ENCODE data around the gene CAMSAP1. TPM values are rescaled to one million over a fixed set of nuclear protein-coding genes. Genes with fewer than 3 reads are reported as not detected.

CAMSAP1 gene
- total and polyA plus RNA-seq, 10 of the 15 experiments (the other 5 are each of a cell fraction or from before 2014, with no cell fraction given) = 1.4 to 24.7 (median 8.0) TPM

DNA sequence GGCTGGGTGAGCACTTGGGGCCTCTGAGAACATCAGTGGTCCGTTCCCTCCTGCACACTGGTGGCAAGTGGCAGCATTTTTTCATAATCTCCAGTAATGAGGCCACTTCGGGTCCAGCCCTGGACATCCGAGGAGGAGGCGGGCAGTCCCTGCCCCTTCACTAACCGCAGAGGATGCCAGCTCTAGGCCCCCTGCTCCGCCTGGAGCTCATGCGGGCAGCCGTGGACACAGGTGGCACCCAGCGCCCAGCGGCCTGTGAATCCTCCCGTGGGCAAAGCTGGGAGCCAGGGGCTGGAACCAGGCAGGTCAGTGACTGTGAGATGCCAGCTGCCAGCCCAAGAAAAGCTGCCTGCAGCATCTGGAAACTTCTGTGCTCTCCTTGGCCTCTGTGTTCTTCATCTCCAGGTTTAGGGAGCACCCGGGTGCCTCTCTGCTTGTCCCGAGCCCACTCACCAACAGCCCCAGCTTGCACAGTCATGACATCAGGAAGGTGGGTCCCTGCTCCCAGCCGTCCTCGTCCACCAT lies 112.9 kb downstream of the CAMSAP1 start:
- Histone ChIP-seq H3K4me1 (ENCODE audit: control insufficient read depth, insufficient read depth, low read length) (no peaks in the 10 kb centered on the region), H3K9me3 (replicated peaks; ENCODE audit: control insufficient read depth, insufficient read depth, low read length) (no peaks in the 10 kb centered on the region), H2AFZ (ENCODE audit: control insufficient read depth, low read depth, low read length) (no peak overlapping the region), H3K9ac (ENCODE audit: control insufficient read depth, insufficient read depth, low read length) (no peak overlapping the region), H3K79me2 (ENCODE audit: control insufficient read depth, insufficient read depth, low read length) (no peaks in the 10 kb centered on the region), H3K27me3 (replicated peaks in 1 of 2; ENCODE audit: control insufficient read depth in 2 of 2, insufficient read depth in 2 of 2, low read length in 1 of 2) (no peaks in the 10 kb centered on the region), H4K20me1 (ENCODE audit: control insufficient read depth, insufficient read depth) (no peaks in the 10 kb centered on the region), H3K4me3 (no peak overlapping the region), H3K27ac (ENCODE audit: control insufficient read depth, insufficient read depth) (no peak overlapping the region), H3K36me3 (ENCODE audit: control insufficient read depth in 2 of 2, insufficient read depth in 2 of 2, low read length in 1 of 2) (no peaks in the 10 kb centered on the region), H3K4me2 (ENCODE audit: control insufficient read depth, insufficient read depth) (no peak overlapping the region)
- CTCF ChIA-PET = no interaction called here
- in situ Hi-C loops (cut with MboI) (no loop called here), intact Hi-C loops (cut with micrococcal nuclease; ENCODE audit: unreplicated experiment) (no loop called here)
- FAIRE-seq (no peak), DNase-seq (ENCODE audit: low read depth, low spot score) (no peak), ATAC-seq (no peak)
- POLR2A ChIA-PET = no interaction called here
- WGBS (ENCODE audit: insufficient coverage, insufficient replicate concordance, low lambda C conversion rate, missing lambda C conversion rate) = 37% methylated on average over 15 of the region's 15 CpGs
- no peak for TF ChIP-seq E2F4 (IDR thresholded peaks at IDR 0.05; ENCODE audit: low read depth, low read length)
- TF ChIP-seq LARP7 (IDR thresholded peaks at IDR 0.05) = no peak
- TF ChIP-seq NBN (IDR thresholded peaks at IDR 0.05) = no peak
- TF ChIP-seq ZNF622 (IDR thresholded peaks at IDR 0.05) = no peak
- TF ChIP-seq SIX5 (IDR thresholded peaks at IDR 0.05; ENCODE audit: low read depth, low read length, severe bottlenecking) = no peak
- TF ChIP-seq CBFB (IDR thresholded peaks at IDR 0.05; ENCODE audit: low read depth) = no peak
- no peak for TF ChIP-seq TBL1XR1 (IDR thresholded peaks at IDR 0.05; ENCODE audit: low read depth, low read length)
- TF ChIP-seq NKRF (conservative IDR thresholded peaks at IDR 0.05) = no peak
- no peak for TF ChIP-seq BACH1 (IDR thresholded peaks at IDR 0.05; ENCODE audit: borderline replicate concordance)
- TF ChIP-seq POLR2AphosphoS5 (IDR thresholded peaks at IDR 0.05; ENCODE audit: low read length) = no peak
- TF ChIP-seq POLR2A (IDR thresholded peaks at IDR 0.05; ENCODE audit: low read depth, low read length) = no peak
- no peak for TF ChIP-seq ZBTB4 (CRISPR knock-in tag; IDR thresholded peaks at IDR 0.05)
- TF ChIP-seq, protein P1, sequence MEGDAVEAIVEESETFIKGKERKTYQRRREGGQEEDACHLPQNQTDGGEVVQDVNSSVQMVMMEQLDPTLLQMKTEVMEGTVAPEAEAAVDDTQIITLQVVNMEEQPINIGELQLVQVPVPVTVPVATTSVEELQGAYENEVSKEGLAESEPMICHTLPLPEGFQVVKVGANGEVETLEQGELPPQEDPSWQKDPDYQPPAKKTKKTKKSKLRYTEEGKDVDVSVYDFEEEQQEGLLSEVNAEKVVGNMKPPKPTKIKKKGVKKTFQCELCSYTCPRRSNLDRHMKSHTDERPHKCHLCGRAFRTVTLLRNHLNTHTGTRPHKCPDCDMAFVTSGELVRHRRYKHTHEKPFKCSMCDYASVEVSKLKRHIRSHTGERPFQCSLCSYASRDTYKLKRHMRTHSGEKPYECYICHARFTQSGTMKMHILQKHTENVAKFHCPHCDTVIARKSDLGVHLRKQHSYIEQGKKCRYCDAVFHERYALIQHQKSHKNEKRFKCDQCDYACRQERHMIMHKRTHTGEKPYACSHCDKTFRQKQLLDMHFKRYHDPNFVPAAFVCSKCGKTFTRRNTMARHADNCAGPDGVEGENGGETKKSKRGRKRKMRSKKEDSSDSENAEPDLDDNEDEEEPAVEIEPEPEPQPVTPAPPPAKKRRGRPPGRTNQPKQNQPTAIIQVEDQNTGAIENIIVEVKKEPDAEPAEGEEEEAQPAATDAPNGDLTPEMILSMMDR (IDR thresholded peaks at IDR 0.05 in 2 of 3, conservative IDR thresholded peaks at IDR 0.05 in 1 of 3; ENCODE audit: control insufficient read depth in 2 of 3, extremely low read depth in 1 of 3, insufficient read depth in 1 of 3, low read depth in 3 of 3, low read length in 3 of 3) = no peak
- TF ChIP-seq, protein P2, sequence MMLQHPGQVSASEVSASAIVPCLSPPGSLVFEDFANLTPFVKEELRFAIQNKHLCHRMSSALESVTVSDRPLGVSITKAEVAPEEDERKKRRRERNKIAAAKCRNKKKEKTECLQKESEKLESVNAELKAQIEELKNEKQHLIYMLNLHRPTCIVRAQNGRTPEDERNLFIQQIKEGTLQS (IDR thresholded peaks at IDR 0.05; ENCODE audit: borderline replicate concordance, extremely low read depth, low read depth, low read length) = no peak
- TF ChIP-seq USF1 (IDR thresholded peaks at IDR 0.05; ENCODE audit: borderline replicate concordance, extremely low read length, insufficient read depth, low read depth, low read length) = no peak
- TF ChIP-seq PAX5 (IDR thresholded peaks at IDR 0.05; ENCODE audit: borderline replicate concordance, low read depth, low read length) = no peak
- RAD21 ChIA-PET (ENCODE audit: unreplicated experiment) = no interaction called here
- no TSS peak for BruUV-seq (replicated peaks)
- SMC1A ChIA-PET (ENCODE audit: uncharacterized antibody, unreplicated experiment) = no interaction called here
